PC-3 (cell line): Measurements from ENCODE around the gene FILIP1L. TPM values are rescaled to one million over a fixed set of nuclear protein-coding genes. Genes with fewer than 3 reads are reported as not detected.
A peak's percentile ranks its signal among the peaks of the same experiment; 100 is the strongest.

Experiments used
- ATAC-seq: fragments of 200-7000 bp; cut with Tn5 transposase; 2 replicates; pipeline ENCODE4 v1.9.1; 2020; ENCODE audit warnings: mild to moderate bottlenecking, moderate library complexity
- BruUV-seq: library from RNA; stranded (reverse); fragments of 400-500 nt; replicated peaks from 2 replicates; lab custom pipeline; 2021; lab: Mats Ljungman, UMichigan
- CTCF ChIA-PET: fragments of 300-600 bp; sonication (Branson Sonifier 250); formaldehyde crosslinking; loops from one replicate; lab custom pipeline; 2022; ENCODE audit warnings: antibody characterized with exemption; lab: Charles Lee
- POLR2A ChIA-PET: fragments of 300-600 bp; sonication (Branson Sonifier 250); formaldehyde crosslinking; loops from one replicate; lab custom pipeline; 2022; ENCODE audit warnings: antibody characterized with exemption; ENCODE audit not compliant: unreplicated experiment; lab: Charles Lee
- DNase-seq: peaks from one replicate; pipeline ENCODE4 v3.0.0-alpha.2; 2015
- H2AFZ ChIP-seq: fragments of 300-600 bp; sonication (generic); 2 replicates; pipeline ENCODE4 v1.6.0; 2016; ENCODE audit warnings: antibody characterized with exemption, low read length
- H3F3A ChIP-seq: fragments of 300-600 bp; sonication (generic); one replicate; pipeline ENCODE4 v1.6.0; 2017; ENCODE audit warnings: antibody characterized with exemption, low read length, control low read depth, mild to moderate bottlenecking; ENCODE audit not compliant: unreplicated experiment
- H3K27ac ChIP-seq: fragments of 300-600 bp; sonication (generic); 2 replicates; pipeline ENCODE4 v1.5.1; 2016; ENCODE audit warnings: mild to moderate bottlenecking, low read length
- H3K27me3 ChIP-seq: fragments of 300-600 bp; sonication (generic); 2 replicates; pipeline ENCODE4 v1.6.1; 2016; ENCODE audit warnings: low read length, mixed read lengths
- H3K36me3 ChIP-seq: fragments of 300-600 bp; sonication (generic); 2 replicates; pipeline ENCODE4 v1.6.1; 2016; ENCODE audit warnings: low read depth, mixed run types, low read length, mixed read lengths
- H3K4me1 ChIP-seq: fragments of 300-600 bp; sonication (generic); 2 replicates; pipeline ENCODE4 v1.5.1; 2016; ENCODE audit warnings: low read length; ENCODE audit not compliant: insufficient read depth
- H3K4me2 ChIP-seq: fragments of 300-600 bp; sonication (generic); 2 replicates; pipeline ENCODE4 v1.6.0; 2016; ENCODE audit warnings: low read length
- H3K4me3 ChIP-seq: fragments of 300-600 bp; sonication (generic); 2 replicates; pipeline ENCODE4 v1.5.1; 2016; ENCODE audit warnings: mild to moderate bottlenecking, low read length, mixed read lengths
- H3K79me2 ChIP-seq: fragments of 300-600 bp; sonication (generic); 2 replicates; pipeline ENCODE4 v1.6.1; 2017; ENCODE audit warnings: low read length, mixed read lengths
- H3K9ac ChIP-seq: fragments of 300-600 bp; sonication (generic); 2 replicates; pipeline ENCODE4 v1.6.0; 2016; ENCODE audit warnings: mild to moderate bottlenecking, low read length
- H3K9me2 ChIP-seq: fragments of 300-600 bp; sonication (generic); replicated peaks from 2 replicates; pipeline ENCODE4 v1.6.1; 2016; ENCODE audit warnings: mixed run types, low read length, mixed read lengths
- H3K9me3 ChIP-seq: fragments of 300-600 bp; sonication (generic); 2 replicates; pipeline ENCODE4 v1.6.1; 2016; ENCODE audit warnings: low read length, mixed read lengths
- H4K20me1 ChIP-seq: fragments of 300-600 bp; sonication (generic); 2 replicates; pipeline ENCODE4 v1.6.1; 2016; ENCODE audit warnings: low read length, mixed read lengths
- CTCF ChIP-seq: fragments of 300-600 bp; sonication (generic); conservative IDR thresholded peaks from 2 replicates; pipeline ENCODE4 v1.5.1; 2017; ENCODE audit warnings: antibody characterized with exemption, low read depth, mild to moderate bottlenecking, low read length
- EZH2 ChIP-seq: fragments of 300-600 bp; sonication (generic); IDR thresholded peaks from one replicate; pipeline ENCODE4 v1.6.1; 2017; ENCODE audit warnings: antibody characterized with exemption, mild to moderate bottlenecking, low read length; ENCODE audit not compliant: unreplicated experiment
- EZH2phosphoT487 ChIP-seq: fragments of 300-600 bp; sonication (generic); IDR thresholded peaks from 2 replicates; pipeline ENCODE4 v1.6.1; 2018; ENCODE audit warnings: mild to moderate bottlenecking, antibody characterized with exemption, low read length, borderline replicate concordance
- intact Hi-C: fragments of 100-400 bp; cut with micrococcal nuclease; formaldehyde crosslinking; loops from 2 replicates; pipeline ENCODE4 v1.9.0; 2023
- total RNA-seq: library from RNA; depleted of rRNA; stranded (reverse); fragments of >200 nt; gene quantifications from 2 replicates; pipeline ENCODE4 v1.2.3, GENCODE V29; 2014

The FILIP1L gene
- total RNA-seq, 1 experiment from 2014 or later: not detected

GRCh38 chr3:100158918-100159330 lies 44.6 kb upstream of the FILIP1L start:
- Histone ChIP-seq H3K4me2 (peak overlapping the region; percentile 76), H3F3A (peaks cover 15% of the 10 kb centered on the region)

DNA sequence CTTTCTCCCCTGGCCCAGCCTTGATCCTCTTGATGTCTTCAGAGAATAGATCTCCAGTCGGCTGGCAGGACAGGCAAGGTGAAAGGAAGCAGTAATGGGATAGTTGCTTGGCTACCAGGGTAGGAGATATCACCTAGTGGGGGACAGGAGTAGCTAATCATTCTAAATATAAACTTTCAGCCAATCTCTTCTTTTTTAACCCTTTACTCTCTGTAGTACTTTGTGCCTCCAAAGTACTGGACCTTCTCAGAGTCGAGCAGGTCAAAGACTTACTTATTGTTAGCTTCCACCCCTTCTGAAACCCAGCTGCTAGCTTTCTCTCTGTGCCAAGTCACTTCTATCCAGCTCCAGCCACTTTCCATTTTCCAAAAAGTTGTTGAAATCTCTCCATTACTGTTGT lies 43.4 kb upstream of the FILIP1L start:
- intact Hi-C loops: loop anchor here (2.0 kb wide), 1 partner anchor 51 kb away; no protein-coding TSS in a partner anchor
- Histone ChIP-seq H3K4me3 (no peak overlapping the region), H3K36me3 (peaks cover 19% of the 10 kb centered on the region), H3K4me1 (peaks cover 33% of the 10 kb centered on the region), H2AFZ (no peak overlapping the region), H3K27ac (no peak overlapping the region), H3K9me3 (peaks cover 9% of the 10 kb centered on the region), H4K20me1 (no peaks in the 10 kb centered on the region), H3K79me2 (no peaks in the 10 kb centered on the region), H3K27me3 (no peaks in the 10 kb centered on the region), H3F3A (peaks cover 15% of the 10 kb centered on the region), H3K9me2 (no peaks in the 10 kb centered on the region), H3K4me2 (no peak overlapping the region), H3K9ac (no peak overlapping the region)
- CTCF ChIA-PET: no interaction called here
- TF ChIP-seq EZH2phosphoT487: no peak
- no peak for TF ChIP-seq CTCF
- TF ChIP-seq EZH2: no peak
- POLR2A ChIA-PET: interaction anchor here (0.6 kb wide), 1 partner anchor 19 kb away, joined by 4 read pairs; no protein-coding TSS in a partner anchor
- DNase-seq: no peak
- no peak for ATAC-seq
- BruUV-seq: no TSS peak

More at GRCh38 chr3:100158918-100159330, 44.6 kb upstream of the FILIP1L start:
- DNase-seq: peak; percentile 35
- Histone ChIP-seq H3K9ac (no peak overlapping the region), H3K27me3 (no peaks in the 10 kb centered on the region), H3K4me1 (peaks cover 33% of the 10 kb centered on the region), H3K27ac (peak overlapping the region; percentile 65), H4K20me1 (no peaks in the 10 kb centered on the region), H3K36me3 (peaks cover 15% of the 10 kb centered on the region), H3K9me2 (no peaks in the 10 kb centered on the region), H3K4me3 (peak overlapping the region; percentile 22; the same call in 1 of the 2 replicates), H3K9me3 (peaks cover 9% of the 10 kb centered on the region), H3K79me2 (no peaks in the 10 kb centered on the region), H2AFZ (no peak overlapping the region)
- ATAC-seq: peak; percentile 55
- intact Hi-C loops: loop anchor here (1.0 to 2.0 kb wide), 4 partner anchors 52 to 316 kb away; no protein-coding TSS in a partner anchor
- no peak for TF ChIP-seq EZH2phosphoT487
- no peak for TF ChIP-seq CTCF
- CTCF ChIA-PET: interaction anchor here (1.0 kb wide), 1 partner anchor 95 kb away, joined by 3 read pairs; no protein-coding TSS in a partner anchor
- POLR2A ChIA-PET: interaction anchor here (0.6 kb wide), 2 partner anchors 156 to 550 kb away, joined by 3 to 4 read pairs; no protein-coding TSS in a partner anchor
- BruUV-seq: no TSS peak

DNA sequence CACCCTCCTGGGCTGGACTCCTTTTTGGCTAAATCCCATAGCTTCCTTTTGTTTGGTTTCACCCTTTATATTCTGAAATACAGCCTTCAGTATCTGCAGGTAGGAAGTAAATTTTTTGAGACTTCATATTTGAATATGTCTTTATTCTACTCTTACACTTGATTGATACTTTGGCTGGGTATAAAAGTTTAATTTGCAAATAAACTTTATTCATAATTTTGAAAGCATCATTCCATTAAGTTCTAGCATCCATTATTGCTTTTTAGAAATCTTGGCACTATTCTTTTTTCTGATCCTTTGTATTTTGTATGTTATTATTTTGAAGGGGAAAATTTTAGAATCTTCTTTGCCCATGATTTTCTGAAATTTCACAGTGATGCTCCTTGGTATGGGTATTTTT lies 41.3 kb upstream of the FILIP1L start:
- ATAC-seq (no peak), DNase-seq (no peak)
- Histone ChIP-seq H3K79me2 (no peaks in the 10 kb centered on the region), H3K27ac (no peak overlapping the region), H3K36me3 (peaks cover 19% of the 10 kb centered on the region), H3K4me1 (peaks cover 28% of the 10 kb centered on the region), H4K20me1 (no peaks in the 10 kb centered on the region), H3K9ac (no peak overlapping the region), H3K4me3 (no peak overlapping the region), H3K4me2 (no peak overlapping the region), H2AFZ (no peak overlapping the region), H3K27me3 (no peaks in the 10 kb centered on the region), H3K9me2 (no peaks in the 10 kb centered on the region), H3K9me3 (peaks cover 9% of the 10 kb centered on the region), H3F3A (peaks cover 15% of the 10 kb centered on the region)
- no peak for TF ChIP-seq EZH2phosphoT487
- TF ChIP-seq EZH2: no peak
- TF ChIP-seq CTCF: no peak
- ChIA-PET POLR2A (no interaction called here), CTCF (no interaction called here)
- intact Hi-C loops: no loop called here
- BruUV-seq: no TSS peak
